Measurements from ENCODE around the gene TRAPPC14.
"Not testable (repeated sequence)": the region's sequence is repeated elsewhere in the genome, so short reads cannot be mapped to it uniquely, and the experiment has no call there.

Gene TRAPPC14

DNA sequence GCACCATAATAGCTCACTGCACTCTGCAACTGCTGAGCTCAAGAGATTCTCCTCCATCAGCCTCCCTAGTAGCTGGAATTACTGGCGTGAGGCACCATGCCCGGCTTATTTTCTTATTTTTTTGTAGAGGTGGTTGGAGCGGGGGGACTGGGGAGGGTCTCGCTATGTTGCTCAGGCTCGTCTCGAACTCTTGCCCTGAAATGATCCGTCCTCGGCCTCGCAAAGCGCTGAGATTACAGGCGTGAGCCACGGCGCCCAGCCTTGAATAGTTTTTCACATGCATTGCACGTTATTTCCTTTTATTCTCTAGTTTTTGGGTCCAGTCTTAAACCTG is 10.3 kb downstream of the TRAPPC14 start:
- DNase-seq (no peak), ATAC-seq (peak; percentile 28)
- Mint-ChIP-seq H3K4me1 (peaks cover 41% of the 10 kb centered on the region), H3K9me3 (no peaks in the 10 kb centered on the region), H3K27ac (peak overlapping the region; percentile 84 to 89), H3K4me3 (peak overlapping the region; percentile 97 to 99), H3K27me3 (no peaks in the 10 kb centered on the region)

DNA sequence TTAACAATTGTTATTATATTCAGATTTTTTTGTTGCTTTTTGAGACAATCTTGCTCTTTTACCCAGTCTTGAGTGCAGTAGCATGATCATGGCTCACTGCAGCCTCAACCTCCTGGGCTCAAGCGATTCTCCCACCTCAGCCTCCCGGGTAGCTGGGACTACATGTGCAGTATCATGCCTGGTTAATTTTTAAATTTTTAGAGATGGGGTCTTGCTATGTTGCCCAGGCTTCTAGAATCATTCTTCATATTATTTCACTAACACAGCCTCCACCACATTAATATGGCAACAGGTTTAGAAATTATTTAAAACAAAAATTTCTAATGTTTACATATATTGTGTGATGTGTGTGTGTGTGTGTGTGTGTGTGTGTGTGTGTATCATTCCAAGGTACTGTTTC is 11.2 kb downstream of the TRAPPC14 start:
- no peaks in the 10 kb centered on the region for H3K9me3 Mint-ChIP-seq
- no peaks in the 10 kb centered on the region for H3K27me3 Mint-ChIP-seq
- no peak overlapping the region for H3K27ac Mint-ChIP-seq
- ATAC-seq (no peak), DNase-seq (no peak)
- H3K4me1 Mint-ChIP-seq = peaks cover 31% of the 10 kb centered on the region
- H3K4me3 Mint-ChIP-seq = no peak overlapping the region

DNA sequence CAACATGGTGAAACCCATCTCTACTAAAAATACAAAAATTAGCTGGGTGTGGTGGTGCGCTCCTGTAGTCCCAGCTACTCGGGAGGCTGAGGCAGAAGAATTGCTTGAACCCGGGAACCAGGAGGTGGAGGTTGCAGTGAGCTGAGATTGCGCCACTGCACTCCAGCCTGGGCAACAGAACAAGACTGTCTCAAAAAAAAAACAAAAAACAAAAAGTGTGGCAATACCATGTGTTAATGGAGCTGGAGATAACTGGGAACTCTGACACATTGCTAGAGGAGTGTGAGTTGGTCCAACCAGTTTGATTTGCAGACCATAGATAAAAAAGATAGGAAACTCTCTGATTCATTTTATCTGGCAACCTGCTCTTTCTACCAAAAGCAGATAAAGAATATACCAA is 12.2 kb downstream of the TRAPPC14 start:
- peaks cover 26% of the 10 kb centered on the region for H3K4me1 Mint-ChIP-seq
- not testable (repeated sequence) for H3K9me3 Mint-ChIP-seq, H3K4me3 Mint-ChIP-seq, DNase-seq, ATAC-seq, H3K27me3 Mint-ChIP-seq, H3K27ac Mint-ChIP-seq

DNA sequence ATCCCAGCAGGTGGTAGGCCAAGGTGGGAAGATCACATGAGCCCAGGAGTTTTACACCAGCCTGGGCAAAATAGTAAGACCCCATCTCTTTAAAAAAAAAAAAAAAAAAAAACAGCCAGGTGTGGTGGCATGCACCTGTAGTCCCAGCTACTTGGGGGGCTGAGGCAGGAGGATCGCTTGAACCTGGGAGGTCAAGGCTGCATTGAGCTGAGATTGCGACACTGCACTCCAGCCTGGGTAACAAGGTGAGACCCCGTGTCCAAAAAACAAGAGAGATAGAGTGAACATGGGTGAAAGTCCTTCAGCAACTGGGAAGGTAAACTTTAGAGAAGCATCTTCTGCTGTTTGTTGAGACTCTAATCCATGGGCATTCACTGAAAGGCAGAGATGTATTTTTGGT is 16.1 kb downstream of the TRAPPC14 start:
- Mint-ChIP-seq H3K27ac (no peak overlapping the region), H3K9me3 (no peaks in the 10 kb centered on the region), H3K27me3 (no peaks in the 10 kb centered on the region), H3K4me3 (no peak overlapping the region), H3K4me1 (peaks cover 18% of the 10 kb centered on the region)
- no peak for ATAC-seq
- no peak for DNase-seq

DNA sequence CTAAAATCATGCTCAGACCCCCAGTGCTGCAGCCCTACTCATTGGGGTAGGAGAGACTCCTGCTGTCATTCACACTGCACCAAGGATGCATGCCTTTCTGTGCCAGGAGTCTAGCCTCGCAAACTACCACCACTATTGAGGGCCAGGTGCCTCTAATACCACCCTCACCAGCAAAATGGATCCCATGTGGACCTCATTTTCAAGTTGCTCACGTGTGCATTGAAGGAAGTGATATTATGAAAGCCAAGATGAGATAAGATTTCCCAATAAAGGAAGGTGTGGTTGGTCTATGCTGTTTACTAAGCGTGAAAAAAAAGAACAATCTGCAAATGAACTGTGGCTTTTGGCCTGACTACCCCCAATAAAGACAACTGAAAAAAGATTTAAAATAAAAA is 17.0 kb downstream of the TRAPPC14 start:
- H3K27me3 Mint-ChIP-seq = no peaks in the 10 kb centered on the region
- DNase-seq (no peak), ATAC-seq (no peak)
- H3K27ac Mint-ChIP-seq = no peak overlapping the region
- no peaks in the 10 kb centered on the region for H3K9me3 Mint-ChIP-seq
- peaks cover 18% of the 10 kb centered on the region for H3K4me1 Mint-ChIP-seq
- H3K4me3 Mint-ChIP-seq = no peak overlapping the region

DNA sequence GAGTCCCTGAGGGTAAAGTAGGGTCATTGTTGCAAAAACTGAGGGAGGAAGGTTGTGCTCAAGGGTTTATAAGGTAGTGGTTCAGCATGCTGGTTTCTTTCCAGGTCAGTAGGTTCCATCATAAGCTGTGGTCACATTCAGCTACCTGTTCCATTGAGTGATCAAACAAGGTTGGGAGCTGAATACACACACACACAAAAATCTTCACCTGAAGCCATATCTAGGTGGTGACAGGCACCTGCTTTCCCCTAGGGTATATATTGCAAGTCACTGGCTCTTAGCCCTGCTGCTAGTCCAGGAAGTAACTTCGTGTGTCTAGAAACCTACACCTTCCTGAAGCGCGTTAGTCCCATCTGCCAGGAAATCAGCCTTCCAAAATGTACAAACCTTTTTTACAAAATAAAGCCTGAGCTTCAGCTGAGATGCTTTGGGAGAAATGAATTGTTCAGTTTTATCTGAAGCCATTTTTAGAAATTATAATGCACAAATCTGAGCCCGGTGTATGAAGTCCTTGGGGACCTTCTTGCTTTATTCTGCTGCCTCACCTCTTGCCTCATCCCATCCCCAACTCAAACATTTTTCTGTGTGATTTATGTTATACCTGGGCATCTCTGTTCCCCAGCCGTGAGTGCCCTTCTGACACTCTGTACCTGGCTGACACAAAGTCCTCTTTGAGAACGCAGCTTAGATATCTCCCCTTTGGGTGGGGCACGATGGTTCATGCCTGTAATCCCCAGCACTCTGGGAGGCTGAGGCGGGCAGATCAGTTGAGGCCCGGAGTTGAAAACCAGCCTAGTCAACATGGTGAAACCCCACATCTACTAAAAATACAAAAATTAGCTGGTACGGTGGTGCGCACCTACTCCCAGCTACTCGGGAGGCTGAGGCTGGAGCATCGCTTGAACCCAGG is 20.4 kb downstream of the TRAPPC14 start:
- H3K27me3 Mint-ChIP-seq = no peaks in the 10 kb centered on the region
- peaks cover 18% of the 10 kb centered on the region for H3K4me1 Mint-ChIP-seq
- no peaks in the 10 kb centered on the region for H3K9me3 Mint-ChIP-seq
- H3K4me3 Mint-ChIP-seq = no peak overlapping the region
- H3K27ac Mint-ChIP-seq = peak overlapping the region in 1 of 2 donors; percentile 19
- ATAC-seq (no peak), DNase-seq (no peak)

DNA sequence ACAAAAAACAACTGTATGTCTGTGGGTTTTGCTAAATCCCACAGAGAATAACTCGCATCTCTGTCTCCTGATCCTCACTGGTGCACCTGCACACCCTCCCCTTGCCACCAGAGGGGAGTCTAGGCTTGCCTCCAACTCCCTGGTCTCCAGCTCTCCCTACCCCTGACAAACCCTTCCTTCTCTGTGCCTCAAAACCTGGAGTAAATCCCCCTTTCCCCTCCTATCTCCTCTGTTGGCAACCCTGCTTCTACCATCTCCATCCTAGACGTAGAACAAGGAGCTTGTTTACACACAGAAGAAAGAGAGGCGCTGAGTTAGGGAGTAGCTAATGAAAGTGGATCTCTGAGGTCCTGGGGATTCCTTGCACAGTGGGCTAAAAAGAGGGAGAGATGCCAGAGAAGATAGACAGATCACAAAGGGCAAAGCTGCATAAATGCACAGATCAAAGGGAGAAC is 25.8 kb downstream of the TRAPPC14 start:
- DNase-seq (peak; percentile 56 to 69), ATAC-seq (peak; percentile 78)
- no peak overlapping the region for H3K27ac Mint-ChIP-seq
- H3K9me3 Mint-ChIP-seq = no peaks in the 10 kb centered on the region
- peaks cover 30% of the 10 kb centered on the region for H3K4me1 Mint-ChIP-seq
- H3K27me3 Mint-ChIP-seq = no peaks in the 10 kb centered on the region
- no peak overlapping the region for H3K4me3 Mint-ChIP-seq

DNA sequence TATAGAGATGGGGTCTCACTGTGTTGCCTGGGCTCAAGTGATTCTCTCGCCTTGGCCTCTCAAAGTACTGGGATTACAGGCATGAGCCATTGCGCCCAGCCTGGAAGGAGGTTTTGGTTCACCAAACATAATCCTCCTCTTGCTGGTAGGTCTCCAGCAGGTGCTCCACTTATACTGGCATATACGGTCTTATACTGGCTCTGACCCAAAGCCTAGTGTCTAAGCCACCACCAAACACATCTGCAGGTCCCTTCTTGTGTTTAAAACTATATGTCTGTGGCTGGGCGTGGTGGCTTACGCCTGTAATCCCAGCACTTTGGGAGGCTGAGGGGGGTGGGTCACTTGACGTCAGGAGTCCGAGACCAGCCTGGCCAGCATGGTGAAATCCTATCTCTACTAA is 26.4 kb downstream of the TRAPPC14 start:
- DNase-seq (no peak), ATAC-seq (no peak)
- Mint-ChIP-seq H3K4me3 (no peak overlapping the region), H3K27ac (no peak overlapping the region), H3K27me3 (no peaks in the 10 kb centered on the region), H3K4me1 (peaks cover 28% of the 10 kb centered on the region), H3K9me3 (no peaks in the 10 kb centered on the region)

DNA sequence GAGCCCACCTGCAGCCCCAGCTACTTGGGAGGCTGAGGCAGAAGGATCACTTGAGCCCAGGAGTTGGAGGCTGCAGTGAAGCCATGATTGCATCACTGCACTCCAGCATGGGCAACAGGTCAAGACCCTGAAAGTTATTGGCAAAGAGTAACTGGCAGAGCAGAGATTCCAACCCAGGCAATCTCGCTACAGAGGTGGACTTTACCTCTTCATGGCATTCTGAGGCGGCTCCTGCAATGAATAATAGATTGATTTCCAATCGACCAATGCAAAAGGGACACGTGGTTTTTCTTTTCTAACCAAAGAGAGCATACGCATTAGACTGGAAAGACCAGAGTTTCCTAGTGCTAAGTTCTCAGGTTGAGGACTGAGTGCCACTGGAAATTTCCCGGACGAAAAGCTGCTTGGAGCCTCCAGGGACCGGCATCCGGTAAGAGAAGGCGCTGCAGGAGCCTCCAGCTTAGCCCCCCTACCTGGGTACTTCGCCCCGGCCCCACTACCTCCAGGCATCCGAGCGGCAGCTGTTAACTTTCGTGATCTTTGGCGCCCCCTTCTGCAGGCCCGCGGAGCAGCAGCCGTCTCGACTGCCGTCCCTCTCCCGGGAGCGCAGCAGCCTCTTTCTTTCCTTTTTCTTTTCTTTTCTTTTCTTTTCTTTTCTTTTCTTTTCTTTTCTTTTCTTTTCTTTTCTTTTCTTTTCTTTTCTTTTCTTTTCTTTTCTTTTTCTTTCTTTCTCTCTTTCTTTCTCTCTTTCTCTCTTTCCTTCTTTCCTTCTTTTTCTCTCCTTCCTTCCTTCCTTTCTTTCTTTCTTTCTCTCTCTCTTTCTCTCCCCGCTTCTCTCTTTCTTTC is 27.7 kb downstream of the TRAPPC14 start:
- H3K27me3 Mint-ChIP-seq = no peaks in the 10 kb centered on the region
- no peaks in the 10 kb centered on the region for H3K9me3 Mint-ChIP-seq
- peak overlapping the region in 1 of 2 donors; percentile 62 for H3K27ac Mint-ChIP-seq
- peaks cover 32% of the 10 kb centered on the region for H3K4me1 Mint-ChIP-seq
- ATAC-seq = no peak
- H3K4me3 Mint-ChIP-seq = peak overlapping the region; percentile 60 to 69
- peak; percentile 82 to 84 for DNase-seq

DNA sequence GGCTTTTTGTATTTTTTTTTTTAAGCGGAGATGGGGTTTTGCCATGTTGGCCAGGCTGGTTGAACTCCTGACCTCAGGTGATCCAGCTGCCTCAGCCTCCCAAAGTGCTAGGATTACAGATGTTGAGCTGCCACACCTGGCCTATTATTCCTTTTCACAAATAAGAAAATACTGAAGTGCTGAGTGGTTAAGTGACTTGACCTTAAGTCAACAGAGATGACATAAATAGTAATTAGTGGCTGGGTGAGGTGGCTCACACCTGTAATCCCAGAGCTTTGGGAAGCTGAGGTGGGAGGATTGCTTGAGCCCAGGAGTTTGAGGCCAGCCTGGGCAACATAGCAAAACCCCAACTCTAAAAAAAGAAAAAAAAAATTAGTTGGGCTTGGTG is 28.3 kb downstream of the TRAPPC14 start:
- not testable (repeated sequence) for H3K27me3 Mint-ChIP-seq, H3K9me3 Mint-ChIP-seq, H3K4me3 Mint-ChIP-seq

DNA sequence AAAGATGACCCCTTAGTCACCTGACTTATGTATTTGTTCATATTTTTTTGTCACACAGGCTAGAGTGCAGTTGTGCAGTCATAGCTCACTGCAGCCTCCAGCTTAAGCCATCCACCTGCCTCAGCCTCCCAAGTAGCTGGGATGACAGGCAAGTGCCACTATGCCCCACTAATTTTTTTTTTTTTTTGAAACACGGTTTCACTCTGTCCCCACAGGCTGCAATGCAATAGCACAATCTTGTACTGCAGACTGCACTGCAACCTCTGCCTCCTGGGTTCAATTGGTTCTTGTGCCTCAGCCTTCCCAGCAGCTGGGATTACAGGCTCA is 29.9 kb downstream of the TRAPPC14 start:
- no peaks in the 10 kb centered on the region for H3K27me3 Mint-ChIP-seq
- peaks cover 49% of the 10 kb centered on the region for H3K4me1 Mint-ChIP-seq
- H3K4me3 Mint-ChIP-seq = peak overlapping the region; percentile 94 to 99
- H3K9me3 Mint-ChIP-seq = no peaks in the 10 kb centered on the region
- no peak for DNase-seq
- ATAC-seq = no peak
- H3K27ac Mint-ChIP-seq = no peak overlapping the region

More for the DNA sequence above, 28.3 kb downstream of the TRAPPC14 start:
- peaks cover 38% of the 10 kb centered on the region for H3K4me1 Mint-ChIP-seq
- ATAC-seq, DNase-seq, H3K27ac Mint-ChIP-seq: not testable (repeated sequence)

DNA sequence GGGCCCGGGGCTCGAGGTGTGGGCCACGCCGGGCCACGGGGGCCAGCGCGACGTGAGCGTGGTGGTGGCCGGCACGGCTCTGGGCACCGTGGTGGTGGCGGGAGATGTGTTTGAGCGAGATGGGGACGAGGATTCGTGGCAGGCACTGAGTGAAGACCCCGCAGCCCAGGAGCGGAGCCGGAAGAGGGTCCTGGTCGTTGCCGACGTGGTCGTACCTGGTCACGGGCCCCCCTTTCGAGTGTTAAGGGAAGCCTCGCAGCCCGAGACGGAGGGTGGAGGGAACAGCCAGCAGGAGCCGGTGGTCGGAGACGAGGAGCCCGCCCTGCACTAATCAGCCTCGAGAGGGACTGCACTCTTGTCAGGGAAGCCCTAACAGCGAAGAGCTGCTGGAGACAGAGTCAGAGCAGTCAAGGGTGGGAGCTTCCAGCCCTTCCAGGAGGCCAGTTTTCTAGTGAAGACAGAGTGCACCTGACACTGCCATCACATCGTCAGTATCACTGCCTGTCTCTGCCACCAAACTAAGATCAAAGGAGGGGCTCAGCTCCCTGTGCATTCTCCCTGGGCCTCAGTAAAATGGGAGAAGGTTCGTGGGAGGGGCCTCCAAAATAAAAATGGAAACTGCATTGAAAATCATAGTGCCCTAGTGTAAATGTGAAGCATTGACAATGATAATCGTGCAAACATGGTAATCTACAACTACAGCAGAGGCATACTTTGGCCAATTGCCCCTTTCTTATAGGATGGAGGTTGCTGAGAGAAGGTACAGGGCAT is 30.5 kb downstream of the TRAPPC14 start:
- peak overlapping the region; percentile 94 to 99 for H3K4me3 Mint-ChIP-seq
- DNase-seq (peak; percentile 42 to 54), ATAC-seq (peak; percentile 30)
- no peaks in the 10 kb centered on the region for H3K27me3 Mint-ChIP-seq
- no peaks in the 10 kb centered on the region for H3K9me3 Mint-ChIP-seq
- H3K4me1 Mint-ChIP-seq = peaks cover 49% of the 10 kb centered on the region
- peak overlapping the region; percentile 61 to 76 for H3K27ac Mint-ChIP-seq

DNA sequence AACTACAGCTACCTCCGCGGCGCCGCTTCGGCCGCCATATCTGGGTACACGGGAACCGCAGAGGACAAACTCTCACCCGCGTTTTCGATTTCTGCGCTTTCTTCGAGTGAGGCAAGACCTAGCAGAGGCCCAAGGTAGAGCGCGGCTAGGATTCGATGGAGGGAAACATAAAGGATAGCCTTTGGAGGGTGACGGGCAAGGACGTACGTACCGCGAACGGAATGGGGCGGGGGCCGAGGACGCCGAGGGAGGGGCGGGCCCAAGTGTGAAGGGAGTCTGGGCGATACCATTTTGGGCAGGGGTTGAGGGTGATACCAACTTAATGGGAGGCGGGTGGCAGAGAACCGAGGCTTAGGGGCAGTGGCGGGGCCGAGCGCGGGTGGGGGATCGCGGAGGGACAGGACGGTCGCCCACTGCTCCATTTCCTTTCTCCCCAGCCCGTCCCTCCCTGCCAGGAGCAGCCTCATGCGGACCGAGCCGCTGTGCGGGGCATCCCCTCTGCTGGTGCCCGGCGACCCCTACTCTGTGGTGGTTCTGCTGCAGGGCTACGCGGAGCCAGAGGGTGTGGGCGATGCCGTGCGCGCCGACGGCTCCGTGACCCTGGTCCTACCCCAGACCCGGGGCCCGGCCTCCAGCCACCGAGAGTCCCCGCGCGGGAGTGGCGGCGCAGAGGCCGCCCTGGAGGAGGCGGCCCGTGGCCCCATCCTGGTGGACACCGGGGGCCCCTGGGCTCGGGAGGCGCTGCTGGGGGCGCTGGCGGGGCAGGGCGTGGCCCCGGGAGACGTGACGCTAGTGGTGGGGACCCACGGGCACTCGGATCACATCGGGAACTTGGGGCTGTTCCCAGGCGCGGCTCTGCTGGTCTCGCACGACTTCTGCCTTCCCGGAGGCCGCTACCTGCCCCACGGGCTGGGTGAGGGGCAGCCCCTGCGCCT is 31.3 kb downstream of the TRAPPC14 start, which contains the start of gene MBLAC1:
TSS of gene MBLAC1 (plus strand) at position 37 of the 935 bp plus-strand sequence. CDS start at position 466, 429 bp downstream.
- no peaks in the 10 kb centered on the region for H3K27me3 Mint-ChIP-seq

DNA sequence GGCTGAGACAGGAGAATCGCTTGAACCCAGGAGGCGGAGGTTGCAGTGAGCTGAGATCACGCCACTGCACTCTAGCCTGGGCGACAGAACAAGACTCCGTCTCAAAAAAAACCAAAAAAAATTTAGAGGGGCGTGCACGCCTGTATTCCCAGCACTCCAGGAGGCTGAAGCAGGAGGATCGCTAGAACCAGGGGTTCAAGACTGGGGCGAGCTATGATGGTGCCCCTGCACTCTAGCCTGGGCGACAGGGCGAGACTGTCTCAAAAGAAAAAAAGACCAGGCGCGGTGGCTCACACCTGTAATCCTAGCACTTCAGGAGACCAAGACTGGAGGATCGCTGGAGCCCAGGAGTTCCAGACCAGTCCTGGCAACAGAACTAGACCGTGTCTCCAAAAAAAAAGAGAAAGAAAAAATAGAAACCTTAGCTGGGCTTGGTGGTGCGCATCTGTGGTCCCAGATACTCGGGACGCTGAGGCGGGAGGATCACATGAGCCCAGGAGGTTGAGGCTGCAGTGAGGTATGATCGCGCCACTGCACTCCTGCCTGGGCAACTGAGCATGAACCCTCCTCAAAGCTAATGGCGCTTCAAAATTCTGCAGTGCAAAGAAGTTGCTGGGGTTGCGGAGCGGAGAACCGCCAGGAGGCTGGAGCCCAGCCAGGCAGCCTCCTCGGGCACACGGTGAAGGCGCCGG is 32.1 kb downstream of the TRAPPC14 start:
- H3K4me3 Mint-ChIP-seq = peak overlapping the region; percentile 94 to 99
- peaks cover 34% of the 10 kb centered on the region for H3K4me1 Mint-ChIP-seq
- no peak for DNase-seq
- no peaks in the 10 kb centered on the region for H3K27me3 Mint-ChIP-seq
- ATAC-seq = peak; percentile 49
- no peaks in the 10 kb centered on the region for H3K9me3 Mint-ChIP-seq
- H3K27ac Mint-ChIP-seq = peak overlapping the region; percentile 96 to 99

More for the DNA sequence above, 31.3 kb downstream of the TRAPPC14 start, which contains the start of gene MBLAC1:
- H3K27ac Mint-ChIP-seq = peak within 1 kb of the TSS; percentile 96 to 99
- DNase-seq = peak; percentile 93 to 95
- peak; percentile 82 for ATAC-seq
- no peaks in the 10 kb centered on the region for H3K9me3 Mint-ChIP-seq
- H3K4me3 Mint-ChIP-seq = peak within 1 kb of the TSS; percentile 94 to 99
- peaks cover 42% of the 10 kb centered on the region for H3K4me1 Mint-ChIP-seq

Data from stimulated activated naive CD8-positive, alpha-beta T cell treated with anti-CD3 and anti-CD28 coated beads, Interleukin-15, amount 100 ng/mL, for 72 hours (primary cell).